Ishikawa (cell line): ENCODE measurements around the gene BABAM2.

Experiments
- CEBPB ChIP-seq: IDR thresholded peaks from 2 replicates; pipeline ENCODE4 v1.6.1; 2012
- CREB1 ChIP-seq: IDR thresholded peaks from 2 replicates; pipeline ENCODE4 v1.6.1; 2012; ENCODE audit warnings: low read depth
- EGR1 ChIP-seq: IDR thresholded peaks from 2 replicates; pipeline ENCODE4 v1.6.1; 2012
- EP300 ChIP-seq: IDR thresholded peaks from 2 replicates; pipeline ENCODE4 v1.6.1; 2012; ENCODE audit warnings: borderline replicate concordance
- FOXM1 ChIP-seq: IDR thresholded peaks from 2 replicates; pipeline ENCODE4 v1.6.1; 2012; ENCODE audit warnings: low read depth, borderline replicate concordance
- MAX ChIP-seq: IDR thresholded peaks from 2 replicates; pipeline ENCODE4 v1.6.1; 2012
- NFIC ChIP-seq: IDR thresholded peaks from 2 replicates; pipeline ENCODE4 v1.6.1; 2012
- RAD21 ChIP-seq: IDR thresholded peaks from 2 replicates; pipeline ENCODE4 v1.6.1; 2012; ENCODE audit warnings: low read depth
- REST ChIP-seq: IDR thresholded peaks from 2 replicates; pipeline ENCODE4 v1.6.1; 2012; ENCODE audit warnings: low read depth, mild to moderate bottlenecking
- TAF1 ChIP-seq: IDR thresholded peaks from 2 replicates; pipeline ENCODE4 v1.6.1; 2012; ENCODE audit warnings: low read depth, mild to moderate bottlenecking
- TCF12 ChIP-seq: IDR thresholded peaks from 2 replicates; pipeline ENCODE4 v1.6.1; 2012; ENCODE audit warnings: low read depth
- TEAD4 ChIP-seq: IDR thresholded peaks from 2 replicates; pipeline ENCODE4 v1.6.1; 2012
- YY1 ChIP-seq: IDR thresholded peaks from 2 replicates; pipeline ENCODE4 v1.6.1; 2012; ENCODE audit warnings: low read depth
- ZBTB7A ChIP-seq: IDR thresholded peaks from 2 replicates; pipeline ENCODE4 v1.6.1; 2012; ENCODE audit warnings: low read depth
- TF ChIP-seq, protein P1 (sequence below): IDR thresholded peaks from 2 replicates; pipeline ENCODE4 v1.6.1; 2012

The BABAM2 gene

GRCh38 chr2:27952070-27952469 is 61.5 kb downstream of the BABAM2 start:
- TF ChIP-seq ZBTB7A (no peak), REST (no peak), TCF12 (no peak), RAD21 (no peak)
- TF ChIP-seq, protein P1, sequence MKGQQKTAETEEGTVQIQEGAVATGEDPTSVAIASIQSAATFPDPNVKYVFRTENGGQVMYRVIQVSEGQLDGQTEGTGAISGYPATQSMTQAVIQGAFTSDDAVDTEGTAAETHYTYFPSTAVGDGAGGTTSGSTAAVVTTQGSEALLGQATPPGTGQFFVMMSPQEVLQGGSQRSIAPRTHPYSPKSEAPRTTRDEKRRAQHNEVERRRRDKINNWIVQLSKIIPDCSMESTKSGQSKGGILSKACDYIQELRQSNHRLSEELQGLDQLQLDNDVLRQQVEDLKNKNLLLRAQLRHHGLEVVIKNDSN = no peak

DNA sequence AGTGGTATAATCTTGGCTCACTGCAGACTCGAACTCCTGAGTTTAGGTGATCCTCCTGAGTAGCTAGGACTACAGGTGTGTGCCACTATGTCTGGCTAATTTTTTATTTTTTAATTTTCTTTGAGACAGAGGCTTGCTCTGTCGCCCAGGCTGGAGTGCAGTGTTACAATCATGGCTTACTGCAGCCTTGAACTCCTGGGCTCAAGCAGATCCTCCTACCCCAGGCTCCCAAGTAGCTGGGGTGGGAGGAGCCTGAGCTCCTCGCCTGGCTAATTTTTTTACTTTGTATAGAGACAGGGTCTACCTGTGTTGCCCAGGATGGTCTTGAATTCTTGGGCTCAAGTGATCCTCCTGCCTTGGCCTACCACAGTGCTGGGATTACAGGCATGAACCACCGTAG is 62.5 kb downstream of the BABAM2 start:
- TF ChIP-seq, protein P1 = no peak
- TF ChIP-seq TAF1 (no peak), NFIC (no peak), REST (no peak), ZBTB7A (no peak), RAD21 (no peak), TCF12 (no peak), EP300 (no peak), CEBPB (no peak), CREB1 (no peak), MAX (no peak), EGR1 (no peak), FOXM1 (no peak), TEAD4 (no peak), YY1 (no peak)

GRCh38 chr2:27954221-27954673 is 63.7 kb downstream of the BABAM2 start:
- TF ChIP-seq FOXM1 (no peak), TCF12 (no peak), NFIC (no peak), EP300 (no peak), TAF1 (no peak), TEAD4 (no peak), CEBPB (no peak), RAD21 (no peak), CREB1 (no peak)

GRCh38 chr2:27954771-27955383 is 64.3 kb downstream of the BABAM2 start:
- peak; percentile 23; the same call in 1 of the 2 replicates for TF ChIP-seq RAD21
- no peak for TF ChIP-seq EGR1
- no peak for TF ChIP-seq TEAD4
- TF ChIP-seq, protein P1 = no peak

DNA sequence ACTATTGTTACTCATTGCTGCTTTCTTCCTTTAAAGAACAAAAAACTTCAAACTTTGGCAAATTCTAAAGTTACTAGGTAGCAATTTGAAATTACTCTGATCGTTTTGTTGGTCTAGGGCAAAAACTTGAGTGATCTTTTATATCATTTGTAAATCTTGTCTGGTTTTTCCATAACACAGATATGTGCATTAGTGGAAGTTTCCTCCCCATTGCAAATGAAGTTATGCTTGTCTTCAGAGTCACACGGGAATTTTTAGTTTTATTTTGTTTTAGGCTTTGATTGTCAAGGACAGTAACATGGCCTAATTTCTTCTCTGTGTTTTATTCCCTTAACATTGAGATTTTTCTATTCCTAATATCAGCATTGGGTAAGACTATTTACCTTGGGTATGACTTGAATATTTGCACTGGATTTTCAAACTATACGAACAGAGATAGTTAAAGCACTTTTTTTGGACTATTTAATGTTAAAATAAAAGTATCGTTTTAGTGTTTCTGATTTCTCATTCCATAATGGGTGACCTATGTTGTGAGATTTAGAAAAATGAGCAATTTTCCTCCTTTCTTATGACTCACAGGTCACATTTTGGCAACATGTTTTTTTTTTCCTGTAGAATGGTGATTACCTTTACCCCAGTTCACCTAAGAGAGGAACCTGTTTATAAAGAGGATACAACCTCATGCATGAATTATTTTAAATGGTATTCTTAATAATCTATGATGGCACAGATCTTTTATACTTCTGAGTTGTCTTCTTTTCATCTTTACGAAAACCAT is 65.0 kb downstream of the BABAM2 start:
- TF ChIP-seq CREB1 (no peak), TCF12 (no peak), REST (0 out of 2 replicates have a peak, but pooled peaks have one; percentile 10)
